Erythroblast (primary cell): ENCODE results near the gene CD7.

Source experiments
- DNase-seq, 2 experiments: peaks; one replicate each; lab custom pipeline; 2025; lab: John Stamatoyannopoulos, UW
- GATA1 ChIP-seq: IDR thresholded peaks from 2 replicates; pipeline ENCODE4 v1.6.1; 2011; ENCODE audit warnings: low read depth, mild to moderate bottlenecking, control low read depth, low read length, moderate library complexity
- POLR2A ChIP-seq: IDR thresholded peaks from 2 replicates; pipeline ENCODE4 v1.6.1; 2011; ENCODE audit warnings: mild to moderate bottlenecking, low read length

Gene CD7

GRCh38 chr17:82282239-82283207 lies 34.9 kb downstream of the CD7 start:
- TF ChIP-seq POLR2A: no peak
- no peak for TF ChIP-seq GATA1
- no peak for DNase-seq

- TF ChIP-seq GATA1 (no peak), POLR2A (no peak)
- DNase-seq: no peak
Observed at GRCh38 chr17:82281502-82282238, 35.7 kb downstream of the CD7 start.

GRCh38 chr17:82281076-82281475 lies 36.3 kb downstream of the CD7 start:
- no peak for DNase-seq
- no peak for TF ChIP-seq POLR2A
- TF ChIP-seq GATA1: no peak

GRCh38 chr17:82280537-82280936 lies 36.9 kb downstream of the CD7 start:
- TF ChIP-seq GATA1: no peak
- no peak for TF ChIP-seq POLR2A
- no peak for DNase-seq

- TF ChIP-seq POLR2A: no peak
- no peak for TF ChIP-seq GATA1
- no peak for DNase-seq
Observed at GRCh38 chr17:82278786-82279391, 38.5 kb downstream of the CD7 start.

GRCh38 chr17:82278308-82278707 lies 39.1 kb downstream of the CD7 start:
- no peak for TF ChIP-seq POLR2A
- no peak for TF ChIP-seq GATA1
- no peak for DNase-seq

GRCh38 chr17:82277851-82278250 lies 39.6 kb downstream of the CD7 start:
- no peak for DNase-seq
- TF ChIP-seq POLR2A (no peak), GATA1 (no peak)

GRCh38 chr17:82276938-82277337 lies 40.5 kb downstream of the CD7 start:
- no peak for TF ChIP-seq POLR2A
- no peak for TF ChIP-seq GATA1
- DNase-seq: no peak

- TF ChIP-seq GATA1: no peak
- TF ChIP-seq POLR2A: no peak
- no peak for DNase-seq
Observed at GRCh38 chr17:82275326-82275725, 42.1 kb downstream of the CD7 start.

- peak in 1 of 2 experiments; percentile 44 for DNase-seq
- no peak for TF ChIP-seq GATA1
Observed at GRCh38 chr17:82274134-82275020, 43.0 kb downstream of the CD7 start.

GRCh38 chr17:82273327-82274133 lies 43.9 kb downstream of the CD7 start, which contains the start of gene CSNK1D:
Gene CSNK1D, minus strand, starts transcription at chr17:82273700. Its CDS starts 319 bp downstream, at chr17:82273381.
- peak; percentile 90 to 95 for DNase-seq
- TF ChIP-seq POLR2A (peak; percentile 61), GATA1 (no peak)

GRCh38 chr17:82272495-82273326 lies 44.7 kb downstream of the CD7 start:
- no peak for TF ChIP-seq POLR2A
- TF ChIP-seq GATA1: no peak
- peak; percentile 75 to 82 for DNase-seq
